IMR-90 (cell line): ENCODE measurements around the gene FEM1A. TPM values are rescaled to one million over a fixed set of nuclear protein-coding genes. Genes with fewer than 3 reads are reported as not detected.
"Not testable (repeated sequence)": the region's sequence is repeated elsewhere in the genome, so short reads cannot be mapped to it uniquely, and the experiment has no call there.

Experiments
- ATAC-seq: fragments of 200-7000 bp; cut with Tn5 transposase; 2 replicates; pipeline ENCODE4 v1.9.1; 2020; ENCODE audit warnings: low read depth, mild to moderate bottlenecking, moderate library complexity
- BruUV-seq: library from RNA; stranded (reverse); fragments of 400-500 nt; replicated peaks from 2 replicates; lab custom pipeline; 2021; lab: Mats Ljungman, UMichigan
- CTCF ChIA-PET: fragments of 300-600 bp; formaldehyde crosslinking; extraction: SDS; loops from one replicate; lab custom pipeline; 2021; ENCODE audit warnings: antibody characterized with exemption; lab: Yijun Ruan, JAX
- POLR2A ChIA-PET: fragments of 300-600 bp; sonication (Branson Sonifier 250); formaldehyde crosslinking; loops from one replicate; lab custom pipeline; 2022; ENCODE audit warnings: antibody characterized with exemption; ENCODE audit not compliant: unreplicated experiment; lab: Charles Lee
- DNase-seq: peaks from one replicate; pipeline ENCODE4 v3.0.0; 2013
- H2AFZ ChIP-seq: replicated peaks from 2 replicates; pipeline ENCODE3; 2013; ENCODE audit warnings: low read length, mild to moderate bottlenecking; ENCODE audit not compliant: poor library complexity
- H2AK5ac ChIP-seq: 2 replicates; pipeline ENCODE4 v1.6.1; 2013; ENCODE audit warnings: low read depth, low read length, inconsistent platforms
- H2AK9ac ChIP-seq: replicated peaks from 2 replicates; pipeline ENCODE3; 2013; ENCODE audit warnings: mild to moderate bottlenecking, low read depth, low read length, moderate library complexity; ENCODE audit not compliant: poor library complexity
- H2BK120ac ChIP-seq: 2 replicates; pipeline ENCODE4 v1.6.1; 2013; ENCODE audit warnings: low read depth, low read length, inconsistent platforms
- H2BK15ac ChIP-seq: 3 replicates; pipeline ENCODE4 v1.6.1; 2013; ENCODE audit warnings: low read depth, low read length, inconsistent platforms
- H2BK20ac ChIP-seq: 2 replicates; pipeline ENCODE4 v1.6.1; 2013; ENCODE audit warnings: low read depth, mild to moderate bottlenecking, inconsistent platforms, low read length, moderate library complexity
- H2BK5ac ChIP-seq: 2 replicates; pipeline ENCODE4 v1.6.1; 2013; ENCODE audit warnings: mild to moderate bottlenecking, low read depth, low read length, inconsistent platforms; ENCODE audit not compliant: poor library complexity, severe bottlenecking
- H3K14ac ChIP-seq: replicated peaks from 2 replicates; pipeline ENCODE4 v1.6.1; 2013; ENCODE audit warnings: low read depth, low read length, inconsistent platforms
- H3K18ac ChIP-seq: 2 replicates; pipeline ENCODE4 v1.6.1; 2013; ENCODE audit warnings: low read depth, low read length, control low read depth
- H3K23ac ChIP-seq: 2 replicates; pipeline ENCODE4 v1.6.1; 2013; ENCODE audit warnings: low read depth, low read length, inconsistent platforms
- H3K27ac ChIP-seq: 2 replicates; pipeline ENCODE4 v1.5.1; 2013; ENCODE audit warnings: mild to moderate bottlenecking, control low read depth, low read length; ENCODE audit not compliant: insufficient read depth
- H3K27me3 ChIP-seq: 2 replicates; pipeline ENCODE4 v1.6.1; 2013; ENCODE audit warnings: low read length; ENCODE audit not compliant: control insufficient read depth, insufficient read depth
- H3K36me3 ChIP-seq: 2 replicates; pipeline ENCODE4 v1.6.1; 2013; ENCODE audit warnings: low read length, mixed read lengths; ENCODE audit not compliant: control insufficient read depth, insufficient read depth
- H3K4ac ChIP-seq: 2 replicates; pipeline ENCODE4 v1.6.1; 2013; ENCODE audit warnings: low read depth, low read length, inconsistent platforms
- H3K4me1 ChIP-seq: 2 replicates; pipeline ENCODE4 v1.6.1; 2013; ENCODE audit warnings: low read length, mixed read lengths; ENCODE audit not compliant: control insufficient read depth, insufficient read depth
- H3K4me2 ChIP-seq: 2 replicates; pipeline ENCODE4 v1.6.1; 2013; ENCODE audit warnings: low read depth, mild to moderate bottlenecking, control low read depth, low read length, moderate library complexity
- H3K4me3 ChIP-seq: 2 replicates; pipeline ENCODE4 v1.5.1; 2013; ENCODE audit warnings: low read depth, mild to moderate bottlenecking, control low read depth, low read length, moderate library complexity; ENCODE audit not compliant: insufficient read depth
- H3K56ac ChIP-seq: 2 replicates; pipeline ENCODE4 v1.6.1; 2013; ENCODE audit warnings: low read length, inconsistent platforms; ENCODE audit not compliant: insufficient read depth; ENCODE audit errors: extremely low read depth
- H3K79me1 ChIP-seq, 2 experiments: 2 replicates each; pipeline ENCODE4 v1.6.1; 2013; ENCODE audit warnings: low read length in 2 of 2, inconsistent platforms in 1 of 2, low read depth in 1 of 2
- H3K9ac ChIP-seq: 2 replicates; pipeline ENCODE4 v1.6.1; 2013; ENCODE audit warnings: low read depth, low read length, control low read depth
- H3K9me1 ChIP-seq: 2 replicates; pipeline ENCODE4 v1.6.1; 2013; ENCODE audit warnings: low read length, inconsistent platforms; ENCODE audit not compliant: insufficient read depth
- H3K9me3 ChIP-seq: 2 replicates; pipeline ENCODE4 v1.6.1; 2013; ENCODE audit warnings: low read length; ENCODE audit not compliant: control insufficient read depth, insufficient read depth
- H4K20me1 ChIP-seq: 2 replicates; pipeline ENCODE4 v1.6.1; 2013; ENCODE audit warnings: low read length, inconsistent platforms; ENCODE audit not compliant: insufficient read depth
- H4K5ac ChIP-seq: 2 replicates; pipeline ENCODE4 v1.6.1; 2013; ENCODE audit warnings: mild to moderate bottlenecking, low read depth, low read length, control low read depth
- H4K8ac ChIP-seq, 2 experiments: 2 replicates each; pipeline ENCODE4 v1.6.1; 2013; ENCODE audit warnings: low read depth in 2 of 2, low read length in 2 of 2, control low read depth in 1 of 2, inconsistent platforms in 1 of 2
- H4K91ac ChIP-seq: 2 replicates; pipeline ENCODE4 v1.6.1; 2013; ENCODE audit warnings: low read depth, low read length, inconsistent platforms; ENCODE audit not compliant: insufficient read depth
- WGBS, 2 experiments: methylation state at CpG; one replicate each; pipeline versions ENCODE4 v1.1.5 to v1.1.7; 2013; ENCODE audit warnings: missing lambda C conversion rate in 2 of 2; ENCODE audit not compliant: insufficient read length in 1 of 2; ENCODE audit errors: extremely low coverage in 2 of 2; 5-methylcytosine and 5-hydroxymethylcytosine counted together
- dilution Hi-C: fragments of 300-500 bp; cut with HindIII; formaldehyde crosslinking; loops from one replicate; pipeline ENCODE4 v1.14.3; 2018; ENCODE audit warnings: low sequenced_read_pairs; ENCODE audit not compliant: unreplicated experiment
- in situ Hi-C: fragments of 300-500 bp; cut with MboI; formaldehyde crosslinking; loops from 3 replicates; pipeline ENCODE4 v1.14.3; 2019; ENCODE audit warnings: low sequenced_read_pairs, inconsistent platforms, mixed read lengths
- intact Hi-C: fragments of 100-400 bp; cut with micrococcal nuclease; formaldehyde crosslinking; loops from 2 replicates; pipeline ENCODE4 v1.10.0; 2022
- polyA plus RNA-seq, 3 experiments: library from polyadenylated mRNA; depleted of rRNA; stranded (reverse); fragments of >200 nt; gene quantifications; 2 replicates each; pipeline ENCODE4 v1.2.3, GENCODE V29; 2012; ENCODE audit warnings: low replicate concordance in 1 of 3
- total RNA-seq: library from RNA; depleted of rRNA; stranded (reverse); fragments of >200 nt; gene quantifications from 2 replicates; pipeline ENCODE4 v1.2.3, GENCODE V29; 2012

The FEM1A gene
- total and polyA plus RNA-seq, 2 of the 4 experiments (the other 2 are of a cell fraction) = 5.3 to 8.8 TPM

- dilution Hi-C loops, BruUV-seq, H4K5ac ChIP-seq, H3K9me1 ChIP-seq, CTCF ChIA-PET, H4K20me1 ChIP-seq, H2AK9ac ChIP-seq, H2AFZ ChIP-seq, H3K9ac ChIP-seq, H3K9me3 ChIP-seq, H2BK15ac ChIP-seq, POLR2A ChIA-PET, H3K27ac ChIP-seq, H2AK5ac ChIP-seq, H3K4me2 ChIP-seq, H2BK20ac ChIP-seq, H2BK5ac ChIP-seq, H3K4me3 ChIP-seq, intact Hi-C loops, DNase-seq, H3K14ac ChIP-seq, H3K23ac ChIP-seq, H3K18ac ChIP-seq, H2BK120ac ChIP-seq, H4K91ac ChIP-seq, H3K27me3 ChIP-seq, ATAC-seq, H4K8ac ChIP-seq, H3K4me1 ChIP-seq, H3K4ac ChIP-seq, H3K56ac ChIP-seq: not testable (repeated sequence)
- in situ Hi-C loops = loop anchor here (5.0 kb wide), 1 partner anchor 61 kb away; no protein-coding TSS in a partner anchor
- H3K36me3 ChIP-seq = peaks cover 23% of the 10 kb centered on the region
- H3K79me1 ChIP-seq = peaks cover 15 to 46% of the 10 kb centered on the region in 2 experiments; a peak in 3 of 4 replicates
- 79% methylated on average over 5 of the region's 19 CpGs; no CpG with 5 or more reads in 1 of the 2 experiments for WGBS, 2 experiments
Observed at GRCh38 chr19:4793278-4793677, 1.7 kb downstream of the FEM1A start.
